CD4-positive, CD25-positive, alpha-beta regulatory T cell (primary cell): ENCODE data around the gene ALG9. TPM values are rescaled to one million over a fixed set of nuclear protein-coding genes. Genes with fewer than 3 reads are reported as not detected.

Source experiments
- ATAC-seq, 2 donors: fragments of 150-1000 bp; cut with Tn5 transposase; one replicate each; pipeline ENCODE4 v1.10.0; 2021; ENCODE audit warnings: low read depth in 2 of 2, moderate number of reproducible peaks in 2 of 2, moderate library complexity in 1 of 2
- DNase-seq, 3 donors: peaks; one replicate each; pipeline versions ENCODE4 v3.0.0 to v3.0.0-alpha.2; 2012 to 2022; ENCODE audit warnings: mixed read lengths in 1 of 3
- H3K27ac ChIP-seq: one replicate; pipeline ENCODE4 v1.7.0; 2013; ENCODE audit warnings: mild to moderate bottlenecking, low read length; ENCODE audit not compliant: insufficient read depth, poor library complexity, severe bottlenecking
- H3K27me3 ChIP-seq: one replicate; pipeline ENCODE4 v1.7.0; 2013; ENCODE audit warnings: low read length; ENCODE audit not compliant: control insufficient read depth, insufficient read depth
- H3K36me3 ChIP-seq: one replicate; pipeline ENCODE4 v1.7.0; 2013; ENCODE audit warnings: mild to moderate bottlenecking, low read length, moderate library complexity; ENCODE audit not compliant: control insufficient read depth, insufficient read depth
- H3K4me1 ChIP-seq: 2 replicates; pipeline ENCODE4 v1.7.0; 2013; ENCODE audit warnings: mild to moderate bottlenecking, low read length; ENCODE audit not compliant: insufficient read depth, control insufficient read depth, poor library complexity, severe bottlenecking
- H3K4me3 ChIP-seq: one replicate; pipeline ENCODE4 v1.7.0; 2013; ENCODE audit warnings: low read depth, mild to moderate bottlenecking, low read length, moderate library complexity
- H3K9me3 ChIP-seq, 2 experiments: 1 replicate in 1 of 2; 2 replicates in 1 of 2; pipeline ENCODE4 v1.7.0; 2013; ENCODE audit warnings: low read length in 2 of 2, mild to moderate bottlenecking in 1 of 2, moderate library complexity in 1 of 2; ENCODE audit not compliant: control insufficient read depth in 2 of 2
- H3K27ac Mint-ChIP-seq, 3 donors: one replicate each; pipeline ENCODE4 v1.8.0; 2020 to 2022; ENCODE audit warnings: mild to moderate bottlenecking in 3 of 3, mixed read lengths in 3 of 3, moderate library complexity in 2 of 3
- H3K27me3 Mint-ChIP-seq: one replicate; pipeline ENCODE4 v1.8.0; 2022; ENCODE audit warnings: mild to moderate bottlenecking, mixed read lengths
- H3K36me3 Mint-ChIP-seq: one replicate; pipeline ENCODE4 v1.8.0; 2020; ENCODE audit warnings: mixed read lengths
- H3K4me1 Mint-ChIP-seq, 4 donors: one replicate each; pipeline ENCODE4 v1.8.0; 2020 to 2022; ENCODE audit warnings: mixed read lengths in 4 of 4, mild to moderate bottlenecking in 1 of 4
- H3K4me3 Mint-ChIP-seq, 4 donors: one replicate each; pipeline ENCODE4 v1.8.0; 2020 to 2022; ENCODE audit warnings: mild to moderate bottlenecking in 4 of 4, mixed read lengths in 4 of 4, moderate library complexity in 3 of 4
- H3K9me3 Mint-ChIP-seq, 7 donors: one replicate each; pipeline ENCODE4 v1.8.0; 2020 to 2022; ENCODE audit warnings: mixed read lengths in 7 of 7, mild to moderate bottlenecking in 3 of 7, moderate library complexity in 2 of 7
- polyA plus RNA-seq, 4 donors: library from polyadenylated mRNA; unstranded; fragments of 300-500 nt; fragmentation: Illumina TruSeq; gene quantifications; one replicate each; pipeline ENCODE4 v1.2.3, GENCODE V29; 2021
- total RNA-seq: library from RNA; stranded (reverse); gene quantifications from one replicate; pipeline ENCODE4 v1.2.3, GENCODE V29; 2022

Gene ALG9
- total and polyA plus RNA-seq, 5 donors from 2014 or later, result 13.9 to 30.6 (median 16.8) TPM

DNA sequence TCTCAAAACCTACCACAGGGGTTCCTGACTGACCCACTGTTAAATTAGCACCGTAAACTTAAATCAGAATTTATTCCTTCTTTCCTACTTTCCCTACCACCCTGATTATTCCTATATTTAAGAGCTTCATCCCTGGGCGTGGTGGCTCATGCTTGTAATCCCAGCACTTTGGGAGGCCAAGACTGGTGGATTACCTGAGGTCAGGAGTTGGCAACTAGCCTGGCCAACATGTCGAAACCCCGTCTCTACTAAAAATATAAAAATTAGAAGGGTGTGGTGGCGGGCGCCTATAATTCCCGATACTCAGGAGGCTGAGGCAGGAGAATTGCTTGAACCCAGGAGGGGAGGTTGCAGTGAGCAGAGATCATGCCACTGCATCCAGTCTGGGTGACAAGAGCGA lies 20.3 kb downstream of the ALG9 start:
- Histone ChIP-seq H3K9me3 (no peaks in the 10 kb centered on the region), H3K36me3 (peaks cover 43% of the 10 kb centered on the region), H3K27me3 (no peaks in the 10 kb centered on the region), H3K4me3 (no peak overlapping the region), H3K4me1 (no peaks in the 10 kb centered on the region), H3K27ac (no peak overlapping the region)
- no peaks in the 10 kb centered on the region for H3K27me3 Mint-ChIP-seq
- ATAC-seq (no peak), DNase-seq (no peak)
- H3K27ac Mint-ChIP-seq, result no peak overlapping the region
- no peak overlapping the region for H3K4me3 Mint-ChIP-seq
- peaks cover 47% of the 10 kb centered on the region for H3K36me3 Mint-ChIP-seq
- no peaks in the 10 kb centered on the region for H3K9me3 Mint-ChIP-seq
- peaks cover 0 to 4% (median 1%) of the 10 kb centered on the region in 4 donors for H3K4me1 Mint-ChIP-seq

DNA sequence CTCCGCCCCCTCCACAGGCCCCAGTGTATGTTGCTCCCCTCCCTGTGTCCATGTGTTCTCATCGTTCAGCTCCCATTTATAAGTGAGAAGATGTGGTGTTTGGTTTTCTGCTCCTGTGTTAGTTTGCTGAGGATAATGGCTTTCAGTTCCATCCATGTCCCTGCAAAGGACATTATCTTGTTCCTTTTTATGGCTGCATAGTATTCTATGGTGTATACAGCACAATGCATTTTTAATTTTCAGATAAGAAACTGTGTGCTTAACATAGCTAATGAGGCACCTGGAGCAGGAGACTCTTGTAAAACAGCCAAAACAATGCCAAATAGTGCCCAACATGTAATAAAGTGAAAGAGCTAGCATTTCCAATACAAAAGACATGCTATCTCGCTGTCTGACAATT lies 21.8 kb downstream of the ALG9 start:
- DNase-seq, result no peak
- H3K4me1 Mint-ChIP-seq, result peaks cover 0 to 3% (median 1%) of the 10 kb centered on the region in 4 donors
- H3K36me3 Mint-ChIP-seq, result peaks cover 40% of the 10 kb centered on the region
- Histone ChIP-seq H3K27me3 (no peaks in the 10 kb centered on the region), H3K4me1 (no peaks in the 10 kb centered on the region), H3K27ac (no peak overlapping the region), H3K36me3 (peaks cover 45% of the 10 kb centered on the region), H3K9me3 (no peaks in the 10 kb centered on the region), H3K4me3 (no peak overlapping the region)
- ATAC-seq, result no peak
- H3K9me3 Mint-ChIP-seq, result no peaks in the 10 kb centered on the region
- no peak overlapping the region for H3K4me3 Mint-ChIP-seq
- no peaks in the 10 kb centered on the region for H3K27me3 Mint-ChIP-seq
- H3K27ac Mint-ChIP-seq, result no peak overlapping the region

- Histone ChIP-seq H3K36me3 (peaks cover 40% of the 10 kb centered on the region), H3K9me3 (no peaks in the 10 kb centered on the region), H3K27ac (no peak overlapping the region), H3K4me3 (no peak overlapping the region), H3K27me3 (no peaks in the 10 kb centered on the region), H3K4me1 (no peaks in the 10 kb centered on the region)
- ATAC-seq (no peak), DNase-seq (no peak)
- Mint-ChIP-seq H3K27me3 (no peaks in the 10 kb centered on the region), H3K4me3 (no peak overlapping the region), H3K4me1 (peaks cover 0 to 1% (median 0%) of the 10 kb centered on the region in 4 donors), H3K27ac (peak overlapping the region in 1 of 3 donors; percentile 22), H3K36me3 (peaks cover 29% of the 10 kb centered on the region), H3K9me3 (no peaks in the 10 kb centered on the region)
These were observed 24.7 kb downstream of the ALG9 start for GRCh38 chr11:111846636-111847035.

DNA sequence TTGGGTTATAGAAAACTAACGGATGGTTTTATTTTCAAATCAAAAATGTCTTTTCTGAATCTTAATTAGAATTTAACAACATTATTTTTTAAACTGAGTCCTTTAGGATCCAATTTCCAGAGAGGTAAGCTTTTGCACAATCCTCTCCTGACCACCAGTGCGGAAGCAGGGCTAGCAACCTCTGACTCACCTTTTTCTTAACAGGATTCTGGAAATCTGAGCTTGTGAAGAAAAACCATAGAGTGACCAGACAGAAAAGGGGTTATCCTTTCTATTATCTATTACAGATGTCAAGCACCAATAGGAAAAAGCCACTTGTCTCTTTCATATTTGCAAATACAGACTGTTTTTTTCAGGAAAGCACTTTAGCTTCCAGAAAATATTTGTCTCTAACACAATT lies 25.3 kb downstream of the ALG9 start:
- Histone ChIP-seq H3K27ac (no peak overlapping the region), H3K27me3 (no peaks in the 10 kb centered on the region), H3K4me3 (no peak overlapping the region), H3K4me1 (no peaks in the 10 kb centered on the region), H3K36me3 (peaks cover 38% of the 10 kb centered on the region), H3K9me3 (no peaks in the 10 kb centered on the region)
- Mint-ChIP-seq H3K27me3 (no peaks in the 10 kb centered on the region), H3K4me3 (no peak overlapping the region), H3K9me3 (no peaks in the 10 kb centered on the region), H3K4me1 (peaks cover 0 to 7% (median 2%) of the 10 kb centered on the region in 4 donors), H3K27ac (no peak overlapping the region), H3K36me3 (peaks cover 27% of the 10 kb centered on the region)
- DNase-seq (no peak), ATAC-seq (no peak)

DNA sequence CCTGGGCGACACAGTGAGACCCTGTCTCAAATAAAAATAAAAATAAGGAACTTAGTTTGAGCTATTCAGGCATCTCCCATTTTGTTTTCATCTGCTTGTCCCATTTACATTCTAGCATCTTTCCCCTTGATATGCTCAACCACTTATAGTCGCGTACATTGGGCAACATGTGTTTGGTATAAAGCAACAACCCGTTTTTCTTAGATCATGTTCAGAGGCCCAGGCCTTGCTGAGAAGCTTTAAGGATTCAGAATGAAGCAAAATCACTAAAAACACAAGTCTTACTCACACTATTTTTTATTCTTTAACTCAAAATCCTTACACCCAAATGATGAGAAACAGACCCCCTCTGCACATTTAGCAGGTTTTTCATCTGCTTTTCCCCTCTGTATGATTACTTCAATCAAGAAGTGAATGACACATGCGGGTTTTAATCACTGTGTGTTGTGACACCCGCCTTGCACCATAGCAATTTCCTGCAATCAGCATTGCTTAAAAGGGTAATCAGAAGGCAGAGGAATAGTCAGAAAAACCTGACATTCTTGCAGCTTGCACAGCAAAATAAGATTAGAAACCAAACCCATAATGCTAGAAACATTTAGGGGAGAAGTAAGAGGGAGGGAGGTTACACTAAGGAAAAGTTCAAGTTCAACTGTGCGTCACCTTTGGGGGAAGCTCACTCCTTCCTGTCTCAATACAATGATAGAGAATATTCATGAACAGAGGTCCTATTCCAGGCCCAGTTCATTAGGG lies 25.9 kb downstream of the ALG9 start:
- Histone ChIP-seq H3K36me3 (peaks cover 38% of the 10 kb centered on the region), H3K9me3 (no peaks in the 10 kb centered on the region), H3K4me3 (no peak overlapping the region), H3K27me3 (no peaks in the 10 kb centered on the region), H3K4me1 (no peaks in the 10 kb centered on the region), H3K27ac (no peak overlapping the region)
- no peak for ATAC-seq
- Mint-ChIP-seq H3K4me3 (no peak overlapping the region), H3K36me3 (peaks cover 27% of the 10 kb centered on the region), H3K27me3 (no peaks in the 10 kb centered on the region), H3K4me1 (peaks cover 0 to 11% (median 2%) of the 10 kb centered on the region in 4 donors), H3K9me3 (no peaks in the 10 kb centered on the region), H3K27ac (no peak overlapping the region)
- DNase-seq, result no peak

DNA sequence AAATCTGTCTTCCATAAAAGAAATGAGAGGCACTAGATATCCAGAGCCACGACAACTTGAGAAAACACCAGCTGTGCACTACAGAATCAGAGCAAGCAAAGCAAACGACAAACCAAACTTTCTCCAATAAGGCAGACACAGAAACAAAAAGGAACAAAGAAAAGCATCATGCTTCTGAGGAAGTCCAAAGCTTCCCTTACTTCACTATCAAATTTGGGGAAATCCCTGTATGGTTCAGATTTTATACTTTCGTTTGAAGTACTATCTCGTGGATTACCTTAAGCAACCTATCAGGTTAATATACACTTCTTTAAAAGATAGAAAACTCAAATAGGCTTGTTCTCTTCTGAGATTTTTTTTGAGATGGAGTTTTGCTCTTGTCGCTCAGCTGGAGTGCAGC lies 27.7 kb downstream of the ALG9 start:
- peaks cover 37% of the 10 kb centered on the region for H3K36me3 ChIP-seq
- no peak overlapping the region for H3K27ac ChIP-seq
- H3K27me3 ChIP-seq, result no peaks in the 10 kb centered on the region
- peaks cover 25% of the 10 kb centered on the region for H3K36me3 Mint-ChIP-seq
- no peak overlapping the region for H3K4me3 Mint-ChIP-seq
- H3K27ac Mint-ChIP-seq, result no peak overlapping the region
- ATAC-seq (no peak), DNase-seq (no peak)
- peaks cover 0 to 11% (median 3%) of the 10 kb centered on the region in 4 donors for H3K4me1 Mint-ChIP-seq
- no peaks in the 10 kb centered on the region for H3K9me3 ChIP-seq
- H3K9me3 Mint-ChIP-seq, result no peaks in the 10 kb centered on the region
- H3K27me3 Mint-ChIP-seq, result no peaks in the 10 kb centered on the region
- H3K4me3 ChIP-seq, result no peak overlapping the region
- H3K4me1 ChIP-seq, result no peaks in the 10 kb centered on the region

GRCh38 chr11:111841370-111842053 lies 29.9 kb downstream of the ALG9 start:
- Histone ChIP-seq H3K36me3 (peaks cover 41% of the 10 kb centered on the region), H3K4me3 (no peak overlapping the region), H3K27me3 (no peaks in the 10 kb centered on the region), H3K27ac (no peak overlapping the region), H3K9me3 (no peaks in the 10 kb centered on the region), H3K4me1 (no peaks in the 10 kb centered on the region)
- no peak overlapping the region for H3K4me3 Mint-ChIP-seq
- H3K4me1 Mint-ChIP-seq, result peaks cover 1 to 11% (median 5%) of the 10 kb centered on the region in 4 donors
- DNase-seq (peak; percentile 71 to 87 (median 77)), ATAC-seq (peak; percentile 92)
- H3K27ac Mint-ChIP-seq, result peak overlapping the region; percentile 46 to 66 (median 56)
- no peaks in the 10 kb centered on the region for H3K9me3 Mint-ChIP-seq
- no peaks in the 10 kb centered on the region for H3K27me3 Mint-ChIP-seq
- H3K36me3 Mint-ChIP-seq, result peaks cover 32% of the 10 kb centered on the region
